ENCODE data around the gene SLC6A11.

The SLC6A11 gene

DNA sequence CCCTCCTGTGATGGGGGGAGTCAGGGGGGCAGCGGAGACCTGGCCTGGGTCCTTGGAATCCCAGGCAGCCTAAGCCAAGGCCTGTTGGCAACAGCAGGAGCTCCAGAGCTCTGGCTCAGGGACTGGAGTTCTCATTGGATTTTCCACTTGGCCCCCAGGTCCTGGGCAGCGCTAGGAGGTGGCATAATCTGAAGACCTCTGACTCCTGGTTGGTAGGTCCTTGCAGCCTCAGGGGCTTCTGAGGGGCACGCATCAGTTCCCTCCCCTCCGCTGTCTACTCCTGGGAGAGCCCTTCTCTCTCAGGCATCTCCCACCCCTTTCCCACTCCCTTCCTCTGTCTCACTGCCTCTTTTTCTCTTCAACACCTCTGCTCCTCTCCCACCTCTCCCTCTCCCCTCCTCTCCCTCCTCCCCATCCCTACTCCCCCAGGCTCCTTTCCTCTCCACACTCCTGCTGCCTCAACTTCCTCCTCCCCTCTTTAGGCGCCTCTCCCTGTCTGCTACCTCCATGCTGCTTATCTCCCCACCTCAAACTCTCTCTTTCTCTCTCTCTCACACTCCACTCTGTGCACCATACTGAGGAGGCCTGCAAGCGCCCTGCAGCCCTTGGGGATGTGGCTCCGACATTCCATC is 135.4 kb downstream of the SLC6A11 start:
- no peaks in the 10 kb centered on the region for H3K4me1 ChIP-seq (ENCODE audit: control insufficient read depth, insufficient read depth, low read length)
- no peaks in the 10 kb centered on the region for H3K9me3 ChIP-seq (ENCODE audit: control insufficient read depth, insufficient read depth, low read length)
- no peak overlapping the region for H3K9ac ChIP-seq (ENCODE audit: low read depth, low read length)
- H3K4me3 ChIP-seq (ENCODE audit: low read depth, low read length) = no peak overlapping the region
- H3K27me3 ChIP-seq (ENCODE audit: control insufficient read depth, insufficient read depth, low read length) = no peaks in the 10 kb centered on the region
- no peaks in the 10 kb centered on the region for H3K36me3 ChIP-seq (ENCODE audit: control insufficient read depth, insufficient read depth, low read length)

DNA sequence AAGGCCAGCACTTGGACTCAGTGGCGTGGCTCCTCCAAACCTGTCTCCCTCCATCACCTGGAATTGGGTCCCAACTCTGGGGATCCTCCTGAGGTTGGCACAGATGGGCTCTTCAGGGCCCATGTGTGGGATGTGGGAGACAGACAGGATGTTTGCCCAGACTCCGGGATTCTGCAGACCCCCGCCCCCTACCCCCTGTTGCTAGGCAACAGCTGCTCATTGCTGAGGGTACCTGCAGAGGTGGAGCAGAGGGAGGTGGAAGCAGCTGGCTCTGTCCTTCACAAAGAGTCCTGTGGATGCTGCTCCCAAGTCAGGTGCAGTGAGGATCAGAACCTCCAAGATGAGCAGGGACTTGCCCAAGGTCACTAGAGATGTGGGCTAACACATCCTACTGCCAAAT is 136.5 kb downstream of the SLC6A11 start:
- no peaks in the 10 kb centered on the region for H3K27me3 ChIP-seq (ENCODE audit: control insufficient read depth, insufficient read depth, low read length)
- no peaks in the 10 kb centered on the region for H3K9me3 ChIP-seq (ENCODE audit: control insufficient read depth, insufficient read depth, low read length)
- no peaks in the 10 kb centered on the region for H3K4me1 ChIP-seq (ENCODE audit: control insufficient read depth, insufficient read depth, low read length)

DNA sequence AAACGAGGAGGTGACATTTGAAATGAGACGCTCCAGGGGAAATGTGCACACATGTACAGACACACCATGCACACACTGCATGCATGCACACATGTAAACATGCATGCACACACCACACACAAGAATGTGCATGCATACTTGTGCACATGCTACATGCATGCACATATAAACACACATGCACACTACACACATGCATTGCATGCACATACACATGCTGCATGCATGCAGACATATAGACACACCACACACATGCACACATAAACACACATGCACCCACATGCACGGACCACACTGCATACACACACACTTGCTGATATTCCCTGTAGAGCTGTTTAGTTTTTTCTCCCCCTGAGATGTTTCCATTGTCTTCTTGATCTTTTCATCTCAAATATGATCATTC is 138.7 kb downstream of the SLC6A11 start:
- Histone ChIP-seq H3K9ac (ENCODE audit: low read depth, low read length) (no peak overlapping the region), H3K36me3 (ENCODE audit: control insufficient read depth, insufficient read depth, low read length) (no peaks in the 10 kb centered on the region), H3K4me1 (ENCODE audit: control insufficient read depth, insufficient read depth, low read length) (no peaks in the 10 kb centered on the region), H3K9me3 (ENCODE audit: control insufficient read depth, insufficient read depth, low read length) (no peaks in the 10 kb centered on the region), H3K4me3 (ENCODE audit: low read depth, low read length) (no peak overlapping the region), H3K27me3 (ENCODE audit: control insufficient read depth, insufficient read depth, low read length) (no peaks in the 10 kb centered on the region)

More for the DNA sequence above, 136.5 kb downstream of the SLC6A11 start:
- Histone ChIP-seq H3K36me3 (ENCODE audit: control insufficient read depth, insufficient read depth, low read length) (no peaks in the 10 kb centered on the region), H3K9ac (ENCODE audit: low read depth, low read length) (no peak overlapping the region), H3K4me3 (ENCODE audit: low read depth, low read length) (no peak overlapping the region)

DNA sequence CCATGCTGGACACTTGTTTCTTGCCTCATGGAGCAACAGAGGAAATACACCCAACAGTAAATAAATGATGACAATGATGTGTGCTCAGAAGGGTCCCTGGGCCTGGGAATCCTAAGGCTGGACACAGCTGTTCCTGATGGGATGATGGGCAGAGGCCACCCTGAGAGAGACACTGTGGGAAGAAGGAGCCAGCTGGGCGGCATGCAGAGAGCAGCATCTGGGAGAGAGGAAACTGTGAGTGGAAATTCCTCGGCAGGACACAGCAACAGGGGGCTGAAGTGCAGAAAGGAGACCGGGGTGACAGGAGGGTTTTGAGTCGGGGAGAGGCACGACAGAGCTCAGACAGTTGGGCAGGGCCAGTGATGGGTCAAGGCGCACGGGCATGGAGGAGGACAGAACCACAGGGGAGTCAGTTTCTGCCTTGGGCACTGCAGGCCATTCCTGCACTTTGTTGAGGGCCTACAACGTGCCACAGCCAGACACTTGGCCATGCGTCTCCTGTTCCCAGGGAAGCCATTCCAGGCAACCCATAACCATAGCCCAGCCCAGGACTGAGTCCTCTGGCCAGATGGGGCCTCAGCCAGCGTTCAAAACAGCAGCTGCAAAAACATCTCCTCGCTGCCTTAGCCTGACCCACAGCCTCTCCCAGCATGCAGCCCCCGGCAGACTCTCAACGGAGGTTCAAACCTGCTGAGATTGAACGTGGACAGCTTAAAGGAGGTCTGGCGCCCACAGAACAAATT is 139.9 kb downstream of the SLC6A11 start:
- Histone ChIP-seq H3K9ac (ENCODE audit: low read depth, low read length) (no peak overlapping the region), H3K9me3 (ENCODE audit: control insufficient read depth, insufficient read depth, low read length) (no peaks in the 10 kb centered on the region), H3K4me1 (ENCODE audit: control insufficient read depth, insufficient read depth, low read length) (no peaks in the 10 kb centered on the region), H3K27me3 (ENCODE audit: control insufficient read depth, insufficient read depth, low read length) (no peaks in the 10 kb centered on the region), H3K4me3 (ENCODE audit: low read depth, low read length) (no peak overlapping the region), H3K36me3 (ENCODE audit: control insufficient read depth, insufficient read depth, low read length) (no peaks in the 10 kb centered on the region)

DNA sequence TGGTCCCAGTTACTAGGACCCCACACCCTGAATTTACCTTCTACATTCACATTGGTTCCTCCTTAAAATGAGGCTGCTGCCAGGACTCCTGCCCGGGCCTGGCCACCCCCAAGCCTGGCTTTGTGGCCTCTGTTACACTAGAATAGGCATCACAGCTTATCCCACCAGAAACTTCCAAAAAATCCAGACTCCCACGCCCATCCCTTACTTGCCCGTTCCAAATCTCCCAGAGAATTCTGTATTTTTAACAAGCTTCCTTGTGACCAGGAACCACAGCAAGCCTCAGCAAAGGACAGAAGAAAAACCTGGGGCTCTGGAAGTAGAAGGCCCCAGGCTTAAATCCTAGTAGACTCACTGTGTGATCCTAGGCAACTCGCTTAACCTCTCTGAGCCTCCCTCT is 140.5 kb downstream of the SLC6A11 start:
- no peaks in the 10 kb centered on the region for H3K9me3 ChIP-seq (ENCODE audit: control insufficient read depth, insufficient read depth, low read length)
- no peaks in the 10 kb centered on the region for H3K27me3 ChIP-seq (ENCODE audit: control insufficient read depth, insufficient read depth, low read length)
- no peak overlapping the region for H3K4me3 ChIP-seq (ENCODE audit: low read depth, low read length)
- no peak overlapping the region for H3K9ac ChIP-seq (ENCODE audit: low read depth, low read length)
- H3K36me3 ChIP-seq (ENCODE audit: control insufficient read depth, insufficient read depth, low read length) = no peaks in the 10 kb centered on the region
- H3K4me1 ChIP-seq (ENCODE audit: control insufficient read depth, insufficient read depth, low read length) = no peaks in the 10 kb centered on the region

DNA sequence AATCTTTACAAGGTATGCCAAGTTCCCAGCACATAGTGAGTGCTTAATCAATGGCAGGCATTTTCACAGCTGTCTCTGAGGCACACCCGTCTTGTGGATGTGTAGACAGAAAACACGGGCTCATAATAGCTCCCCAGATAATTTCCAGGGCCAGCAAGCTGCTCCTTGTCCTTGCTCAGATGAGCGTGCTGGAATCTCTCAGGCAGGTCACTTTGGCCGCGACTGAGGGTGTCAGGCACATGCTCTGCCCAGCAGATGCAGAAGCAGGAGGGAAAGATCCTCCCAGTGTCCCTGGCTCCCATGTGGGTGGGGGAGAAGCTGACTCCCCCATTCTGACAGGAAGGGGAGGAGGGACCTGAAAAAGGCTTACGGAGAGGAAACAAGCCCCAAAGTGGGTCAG is 141.0 kb downstream of the SLC6A11 start:
- H3K4me1 ChIP-seq (ENCODE audit: control insufficient read depth, insufficient read depth, low read length) = no peaks in the 10 kb centered on the region
- H3K9me3 ChIP-seq (ENCODE audit: control insufficient read depth, insufficient read depth, low read length) = no peaks in the 10 kb centered on the region
- no peaks in the 10 kb centered on the region for H3K36me3 ChIP-seq (ENCODE audit: control insufficient read depth, insufficient read depth, low read length)
- no peak overlapping the region for H3K4me3 ChIP-seq (ENCODE audit: low read depth, low read length)
- H3K27me3 ChIP-seq (ENCODE audit: control insufficient read depth, insufficient read depth, low read length) = no peaks in the 10 kb centered on the region
- no peak overlapping the region for H3K9ac ChIP-seq (ENCODE audit: low read depth, low read length)

DNA sequence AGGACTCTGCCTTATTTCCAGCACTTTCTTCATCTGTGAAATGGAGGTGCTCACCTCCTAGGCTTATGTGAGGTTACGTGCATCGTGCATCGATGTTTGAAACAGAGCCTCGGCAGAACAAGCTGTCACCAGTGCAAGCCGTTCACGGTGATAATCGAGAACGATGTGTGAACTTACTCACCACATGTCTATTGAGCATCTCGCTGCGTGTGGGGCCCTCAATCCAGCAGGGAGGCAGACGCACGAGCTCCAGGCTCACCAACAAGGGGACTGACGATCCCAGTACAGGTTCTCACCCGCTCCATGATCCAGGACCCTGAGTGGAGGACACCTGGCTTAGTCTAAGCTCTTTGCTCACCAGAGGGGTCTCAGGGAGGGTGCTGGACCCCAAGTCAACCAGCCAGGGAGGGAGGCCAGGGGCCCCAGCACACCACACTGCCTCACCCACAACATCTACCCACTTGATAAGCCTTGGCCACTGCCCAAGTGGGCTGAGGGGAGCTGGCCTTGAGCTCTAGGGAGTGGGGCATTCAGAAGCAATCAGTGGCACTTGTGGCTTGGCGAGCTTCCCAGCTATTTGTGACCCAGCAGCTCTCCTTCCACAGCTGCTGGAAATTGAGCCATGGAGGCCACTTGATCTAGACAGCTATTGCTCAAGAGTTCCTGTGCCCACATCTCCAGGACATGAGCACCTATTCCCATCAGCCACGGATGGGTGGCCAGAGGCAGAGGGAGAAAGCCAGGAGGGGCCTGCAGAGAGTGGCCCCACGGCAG is 142.1 kb downstream of the SLC6A11 start:
- no peak overlapping the region for H3K4me3 ChIP-seq (ENCODE audit: low read depth, low read length)
- no peaks in the 10 kb centered on the region for H3K36me3 ChIP-seq (ENCODE audit: control insufficient read depth, insufficient read depth, low read length)
- no peaks in the 10 kb centered on the region for H3K27me3 ChIP-seq (ENCODE audit: control insufficient read depth, insufficient read depth, low read length)
- H3K9ac ChIP-seq (ENCODE audit: low read depth, low read length) = no peak overlapping the region
- H3K4me1 ChIP-seq (ENCODE audit: control insufficient read depth, insufficient read depth, low read length) = no peaks in the 10 kb centered on the region
- H3K9me3 ChIP-seq (ENCODE audit: control insufficient read depth, insufficient read depth, low read length) = no peaks in the 10 kb centered on the region

DNA sequence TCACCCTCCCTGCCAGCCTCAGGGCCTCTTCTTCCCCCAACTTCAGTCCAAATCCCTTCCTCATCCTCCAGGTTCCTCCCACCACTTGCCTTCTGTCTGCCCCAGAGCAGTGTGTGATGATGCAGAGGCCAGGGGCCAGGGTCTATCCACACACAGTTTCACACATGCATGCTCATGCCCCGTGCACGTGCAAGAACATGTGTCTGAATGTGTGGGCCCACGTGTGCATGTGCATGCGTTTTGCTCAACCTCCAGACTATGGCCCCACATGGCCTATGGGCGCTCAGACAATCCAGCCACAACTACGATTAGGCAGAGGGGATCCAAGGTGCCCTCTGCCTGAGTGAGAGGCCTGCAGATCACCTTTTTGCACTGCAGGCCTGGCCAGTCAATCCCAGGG is 144.2 kb downstream of the SLC6A11 start:
- no peaks in the 10 kb centered on the region for H3K9me3 ChIP-seq (ENCODE audit: control insufficient read depth, insufficient read depth, low read length)
- no peak overlapping the region for H3K9ac ChIP-seq (ENCODE audit: low read depth, low read length)
- H3K36me3 ChIP-seq (ENCODE audit: control insufficient read depth, insufficient read depth, low read length) = no peaks in the 10 kb centered on the region
- H3K4me3 ChIP-seq (ENCODE audit: low read depth, low read length) = no peak overlapping the region
- H3K4me1 ChIP-seq (ENCODE audit: control insufficient read depth, insufficient read depth, low read length) = no peaks in the 10 kb centered on the region
- no peaks in the 10 kb centered on the region for H3K27me3 ChIP-seq (ENCODE audit: control insufficient read depth, insufficient read depth, low read length)

DNA sequence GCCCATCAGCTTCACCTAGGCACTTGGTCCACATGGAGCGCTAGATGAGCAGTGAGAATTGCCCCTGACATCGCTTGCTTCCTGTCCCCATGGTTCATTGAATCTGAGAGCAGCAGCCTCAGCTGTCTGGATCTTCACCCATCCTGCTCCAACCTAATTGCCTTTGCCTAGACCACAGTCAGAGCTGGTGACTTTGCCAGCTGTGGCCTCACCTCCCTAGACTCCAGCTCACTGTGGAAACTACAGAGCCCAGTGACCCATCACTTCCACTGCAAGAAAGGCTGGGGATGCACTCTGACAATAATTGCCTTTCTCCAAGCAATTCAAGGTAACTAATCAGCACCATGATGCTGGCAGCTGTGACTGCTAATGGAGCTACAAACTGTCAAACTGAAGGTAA is 145.9 kb downstream of the SLC6A11 start:
- H3K9ac ChIP-seq (ENCODE audit: low read depth, low read length) = no peak overlapping the region
- H3K27me3 ChIP-seq (ENCODE audit: control insufficient read depth, insufficient read depth, low read length) = no peaks in the 10 kb centered on the region
- no peaks in the 10 kb centered on the region for H3K36me3 ChIP-seq (ENCODE audit: control insufficient read depth, insufficient read depth, low read length)
- no peaks in the 10 kb centered on the region for H3K4me1 ChIP-seq (ENCODE audit: control insufficient read depth, insufficient read depth, low read length)
- H3K4me3 ChIP-seq (ENCODE audit: low read depth, low read length) = no peak overlapping the region
- H3K9me3 ChIP-seq (ENCODE audit: control insufficient read depth, insufficient read depth, low read length) = no peaks in the 10 kb centered on the region

DNA sequence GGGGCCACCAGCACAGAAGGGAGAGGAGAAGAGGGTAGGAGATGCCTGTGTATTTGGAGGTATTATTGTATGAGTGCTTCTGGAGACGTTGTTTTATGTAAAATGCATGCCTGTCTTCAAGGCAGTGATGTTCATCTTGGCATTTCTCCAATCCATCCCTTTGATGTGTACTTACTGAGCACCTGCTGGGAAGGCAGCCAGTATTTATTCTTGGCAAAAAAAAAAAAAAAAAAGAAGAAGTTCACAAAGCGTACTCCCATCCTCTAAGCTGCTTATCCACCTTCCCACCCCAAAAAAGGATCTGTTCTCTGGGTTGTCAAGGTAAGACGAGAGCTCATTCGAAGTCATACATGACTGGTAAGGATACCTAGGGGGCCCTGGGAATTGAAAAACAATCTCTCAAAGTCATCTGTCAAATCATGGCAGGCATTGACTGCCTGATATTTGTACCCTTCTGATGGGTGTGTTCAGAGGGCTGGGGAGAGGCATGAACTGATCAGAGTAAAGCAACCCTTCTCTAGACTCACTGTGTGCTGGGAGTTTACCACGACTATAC is 146.5 kb downstream of the SLC6A11 start:
- Histone ChIP-seq H3K27me3 (ENCODE audit: control insufficient read depth, insufficient read depth, low read length) (no peaks in the 10 kb centered on the region), H3K9me3 (ENCODE audit: control insufficient read depth, insufficient read depth, low read length) (no peaks in the 10 kb centered on the region), H3K9ac (ENCODE audit: low read depth, low read length) (no peak overlapping the region), H3K4me3 (ENCODE audit: low read depth, low read length) (no peak overlapping the region), H3K36me3 (ENCODE audit: control insufficient read depth, insufficient read depth, low read length) (no peaks in the 10 kb centered on the region), H3K4me1 (ENCODE audit: control insufficient read depth, insufficient read depth, low read length) (no peaks in the 10 kb centered on the region)

DNA sequence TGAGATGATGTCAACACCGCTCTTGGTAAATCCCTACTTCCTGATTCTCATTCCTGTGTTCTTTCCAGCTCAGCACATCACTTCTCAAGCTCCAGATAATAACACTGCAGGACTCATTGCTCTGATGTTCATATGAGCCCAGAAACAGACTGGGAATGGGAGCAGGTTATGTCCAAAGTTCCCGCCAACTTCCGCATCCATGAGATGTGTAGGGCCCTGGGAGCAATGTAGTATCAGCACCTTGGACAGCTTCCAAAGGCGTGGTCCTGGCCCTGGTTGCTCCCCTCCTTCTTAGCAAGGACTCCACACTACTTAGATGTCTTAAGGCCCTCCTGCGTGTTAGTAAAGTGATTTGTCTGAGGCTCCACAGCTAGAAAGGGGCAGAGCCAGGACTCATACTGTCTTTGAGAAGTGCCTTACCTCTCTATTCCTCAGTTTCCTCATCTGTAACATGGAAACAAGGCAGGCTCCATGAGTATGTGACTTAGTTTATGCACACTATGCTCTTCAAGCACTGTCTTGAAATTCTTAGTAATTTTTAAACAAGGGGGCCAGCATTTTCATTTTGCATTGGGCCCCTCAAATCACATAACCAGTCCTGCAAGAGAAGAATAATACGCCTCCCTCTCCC is 148.6 kb downstream of the SLC6A11 start:
- H3K4me1 ChIP-seq (ENCODE audit: control insufficient read depth, insufficient read depth, low read length) = peaks cover 2% of the 10 kb centered on the region
- H3K4me3 ChIP-seq (ENCODE audit: low read depth, low read length) = no peak overlapping the region
- no peaks in the 10 kb centered on the region for H3K36me3 ChIP-seq (ENCODE audit: control insufficient read depth, insufficient read depth, low read length)
- H3K9ac ChIP-seq (ENCODE audit: low read depth, low read length) = no peak overlapping the region
- no peaks in the 10 kb centered on the region for H3K9me3 ChIP-seq (ENCODE audit: control insufficient read depth, insufficient read depth, low read length)
- no peaks in the 10 kb centered on the region for H3K27me3 ChIP-seq (ENCODE audit: control insufficient read depth, insufficient read depth, low read length)

Data from iPS-15b (cell line).